Measurements from ENCODE around the gene ACP5. TPM values are rescaled to one million over a fixed set of nuclear protein-coding genes. Genes with fewer than 3 reads are reported as not detected.

The ACP5 gene
- total RNA-seq, 1 donor: 2.5 TPM

GRCh38 chr19:11535792-11536595 is 41.5 kb downstream of the ACP5 start:
- peak overlapping the region; percentile 71 for H3K4me2 ChIP-seq (ENCODE audit: insufficient read depth, low read length)
- H3K4me1 ChIP-seq (ENCODE audit: insufficient read depth, low read length): peaks cover 30% of the 10 kb centered on the region
- no peaks in the 10 kb centered on the region for H3K36me3 ChIP-seq (ENCODE audit: insufficient read depth, low read length)
- H4K20me1 ChIP-seq (ENCODE audit: insufficient read depth, low read length): no peaks in the 10 kb centered on the region
- peak overlapping the region; percentile 67 for H2AFZ ChIP-seq (ENCODE audit: low read length)
- no peaks in the 10 kb centered on the region for H3K27me3 ChIP-seq (ENCODE audit: insufficient read depth, low read length)
- peak overlapping the region; percentile 80 for H3K27ac ChIP-seq (ENCODE audit: low read depth, low read length)
- peak; percentile 87 for TF ChIP-seq CTCF (IDR thresholded peaks at IDR 0.05; ENCODE audit: extremely low read depth, low read depth, low read length)
- H3K9me3 ChIP-seq (ENCODE audit: low read depth, low read length): no peaks in the 10 kb centered on the region
- H3K4me3 ChIP-seq (ENCODE audit: insufficient read depth, low read length): peak overlapping the region; percentile 63
- H3K79me2 ChIP-seq (ENCODE audit: insufficient read depth, low read length): no peaks in the 10 kb centered on the region
- peak; percentile 100 for DNase-seq (ENCODE audit: insufficient read length, low spot score, missing footprints)

GRCh38 chr19:11534948-11535347 is 42.5 kb downstream of the ACP5 start:
- no peak overlapping the region for H3K4me3 ChIP-seq (ENCODE audit: insufficient read depth, low read length)
- no peaks in the 10 kb centered on the region for H3K27me3 ChIP-seq (ENCODE audit: insufficient read depth, low read length)
- no peaks in the 10 kb centered on the region for H4K20me1 ChIP-seq (ENCODE audit: insufficient read depth, low read length)
- TF ChIP-seq CTCF (IDR thresholded peaks at IDR 0.05; ENCODE audit: extremely low read depth, low read depth, low read length): no peak
- no peaks in the 10 kb centered on the region for H3K36me3 ChIP-seq (ENCODE audit: insufficient read depth, low read length)
- no peaks in the 10 kb centered on the region for H3K79me2 ChIP-seq (ENCODE audit: insufficient read depth, low read length)
- peaks cover 30% of the 10 kb centered on the region for H3K4me1 ChIP-seq (ENCODE audit: insufficient read depth, low read length)
- DNase-seq (ENCODE audit: insufficient read length, low spot score, missing footprints): peak; percentile 56
- no peak overlapping the region for H3K27ac ChIP-seq (ENCODE audit: low read depth, low read length)
- H3K4me2 ChIP-seq (ENCODE audit: insufficient read depth, low read length): no peak overlapping the region
- no peaks in the 10 kb centered on the region for H3K9me3 ChIP-seq (ENCODE audit: low read depth, low read length)
- no peak overlapping the region for H2AFZ ChIP-seq (ENCODE audit: low read length)

GRCh38 chr19:11534538-11534937 is 42.9 kb downstream of the ACP5 start:
- Histone ChIP-seq H3K27ac (ENCODE audit: low read depth, low read length) (no peak overlapping the region), H3K4me3 (ENCODE audit: insufficient read depth, low read length) (no peak overlapping the region), H3K9me3 (ENCODE audit: low read depth, low read length) (no peaks in the 10 kb centered on the region), H3K36me3 (ENCODE audit: insufficient read depth, low read length) (no peaks in the 10 kb centered on the region), H3K27me3 (ENCODE audit: insufficient read depth, low read length) (no peaks in the 10 kb centered on the region), H4K20me1 (ENCODE audit: insufficient read depth, low read length) (no peaks in the 10 kb centered on the region), H3K79me2 (ENCODE audit: insufficient read depth, low read length) (no peaks in the 10 kb centered on the region), H3K4me1 (ENCODE audit: insufficient read depth, low read length) (peaks cover 30% of the 10 kb centered on the region), H2AFZ (ENCODE audit: low read length) (no peak overlapping the region), H3K4me2 (ENCODE audit: insufficient read depth, low read length) (no peak overlapping the region)
- no peak for TF ChIP-seq CTCF (IDR thresholded peaks at IDR 0.05; ENCODE audit: extremely low read depth, low read depth, low read length)
- no peak for DNase-seq (ENCODE audit: insufficient read length, low spot score, missing footprints)

GRCh38 chr19:11530432-11530831 is 47.0 kb downstream of the ACP5 start:
- no peak overlapping the region for H3K27ac ChIP-seq (ENCODE audit: low read depth, low read length)
- H3K4me2 ChIP-seq (ENCODE audit: insufficient read depth, low read length): no peak overlapping the region
- H3K36me3 ChIP-seq (ENCODE audit: insufficient read depth, low read length): no peaks in the 10 kb centered on the region
- H3K9me3 ChIP-seq (ENCODE audit: low read depth, low read length): no peaks in the 10 kb centered on the region
- H4K20me1 ChIP-seq (ENCODE audit: insufficient read depth, low read length): no peaks in the 10 kb centered on the region
- peak; percentile 23 for TF ChIP-seq CTCF (IDR thresholded peaks at IDR 0.05; ENCODE audit: extremely low read depth, low read depth, low read length)
- peaks cover 27% of the 10 kb centered on the region for H3K4me1 ChIP-seq (ENCODE audit: insufficient read depth, low read length)
- peak overlapping the region; percentile 39 for H2AFZ ChIP-seq (ENCODE audit: low read length)
- H3K27me3 ChIP-seq (ENCODE audit: insufficient read depth, low read length): no peaks in the 10 kb centered on the region
- H3K79me2 ChIP-seq (ENCODE audit: insufficient read depth, low read length): peaks cover 5% of the 10 kb centered on the region
- no peak overlapping the region for H3K4me3 ChIP-seq (ENCODE audit: insufficient read depth, low read length)
- peak; percentile 89 for DNase-seq (ENCODE audit: insufficient read length, low spot score, missing footprints)

All from osteoblast (primary cell).